SK-N-SH treated with all-trans-retinoic acid at 6 μM for 48 hours (cell line): ENCODE data around the gene PNPLA4.

Experiments used
- ARNTL ChIP-seq: fragments of 450-650 bp; formaldehyde crosslinking; IDR thresholded peaks from 2 replicates; pipeline ENCODE4 v1.5.0; 2020; ENCODE audit warnings: low read depth, mild to moderate bottlenecking, moderate library complexity, borderline replicate concordance
- PPARA ChIP-seq: fragments of 250-450 bp; sonication (Bioruptor Pico); IDR thresholded peaks from 2 replicates; pipeline ENCODE4 v1.5.0; 2020; ENCODE audit warnings: mild to moderate bottlenecking, borderline replicate concordance
- RARB ChIP-seq: fragments of 250-450 bp; sonication (Bioruptor Pico); IDR thresholded peaks from 2 replicates; pipeline ENCODE4 v1.8.0; 2021; ENCODE audit warnings: mild to moderate bottlenecking, moderate library complexity
- SNAI2 ChIP-seq: fragments of 250-450 bp; sonication (Bioruptor Pico); IDR thresholded peaks from 2 replicates; pipeline ENCODE4 v1.5.0; 2020; ENCODE audit warnings: mild to moderate bottlenecking, moderate library complexity
- TOX ChIP-seq: fragments of 250-450 bp; sonication (Bioruptor Pico); IDR thresholded peaks from 2 replicates; pipeline ENCODE4 v1.8.0; 2021; ENCODE audit warnings: mild to moderate bottlenecking, moderate library complexity, borderline replicate concordance
- ZC3H10 ChIP-seq: fragments of 250-450 bp; sonication (Bioruptor Pico); IDR thresholded peaks from 2 replicates; pipeline ENCODE4 v1.5.1; 2021; ENCODE audit warnings: mild to moderate bottlenecking, moderate library complexity
- ZFP30 ChIP-seq: fragments of 450-650 bp; formaldehyde crosslinking; IDR thresholded peaks from 2 replicates; pipeline ENCODE4 v1.5.0; 2022; ENCODE audit warnings: mild to moderate bottlenecking, moderate library complexity
- ZNF8 ChIP-seq: fragments of 450-650 bp; formaldehyde crosslinking; IDR thresholded peaks from 2 replicates; pipeline ENCODE4 v1.5.0; 2020; ENCODE audit warnings: mild to moderate bottlenecking, moderate library complexity
- TF ChIP-seq, protein P1 (sequence below): fragments of 250-450 bp; sonication (Bioruptor Pico); IDR thresholded peaks from 2 replicates; pipeline ENCODE4 v1.8.0; 2020; ENCODE audit warnings: mild to moderate bottlenecking, moderate library complexity, borderline replicate concordance
- TF ChIP-seq, protein P2 (sequence below): fragments of 250-450 bp; sonication (Bioruptor Pico); IDR thresholded peaks from 2 replicates; pipeline ENCODE4 v1.5.1; 2021; ENCODE audit warnings: mild to moderate bottlenecking, moderate library complexity
- TF ChIP-seq, protein P3 (sequence below): fragments of 250-450 bp; sonication (Bioruptor Pico); IDR thresholded peaks from 2 replicates; pipeline ENCODE4 v1.5.1; 2020; ENCODE audit warnings: low read depth, mild to moderate bottlenecking, moderate library complexity

DNA sequence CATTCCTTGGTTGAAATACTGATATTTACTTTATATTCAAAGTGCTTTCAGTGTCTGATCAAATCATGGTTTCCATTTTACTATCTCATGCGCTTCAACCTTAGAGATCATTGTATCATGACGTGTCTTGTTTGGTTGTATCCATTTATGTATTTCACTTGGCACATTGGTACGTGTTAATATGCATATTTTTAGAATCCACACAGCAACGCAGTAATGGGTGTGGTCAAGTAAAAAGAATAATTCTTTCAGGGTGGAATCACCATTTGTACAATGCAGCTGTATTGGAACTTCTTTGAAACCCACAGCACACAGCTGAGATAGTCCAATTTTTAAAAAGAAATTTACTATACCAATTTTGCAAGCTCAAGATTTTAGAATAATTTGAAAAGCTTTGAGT, 55.2 kb downstream of the PNPLA4 start:
- TF ChIP-seq, protein P1, sequence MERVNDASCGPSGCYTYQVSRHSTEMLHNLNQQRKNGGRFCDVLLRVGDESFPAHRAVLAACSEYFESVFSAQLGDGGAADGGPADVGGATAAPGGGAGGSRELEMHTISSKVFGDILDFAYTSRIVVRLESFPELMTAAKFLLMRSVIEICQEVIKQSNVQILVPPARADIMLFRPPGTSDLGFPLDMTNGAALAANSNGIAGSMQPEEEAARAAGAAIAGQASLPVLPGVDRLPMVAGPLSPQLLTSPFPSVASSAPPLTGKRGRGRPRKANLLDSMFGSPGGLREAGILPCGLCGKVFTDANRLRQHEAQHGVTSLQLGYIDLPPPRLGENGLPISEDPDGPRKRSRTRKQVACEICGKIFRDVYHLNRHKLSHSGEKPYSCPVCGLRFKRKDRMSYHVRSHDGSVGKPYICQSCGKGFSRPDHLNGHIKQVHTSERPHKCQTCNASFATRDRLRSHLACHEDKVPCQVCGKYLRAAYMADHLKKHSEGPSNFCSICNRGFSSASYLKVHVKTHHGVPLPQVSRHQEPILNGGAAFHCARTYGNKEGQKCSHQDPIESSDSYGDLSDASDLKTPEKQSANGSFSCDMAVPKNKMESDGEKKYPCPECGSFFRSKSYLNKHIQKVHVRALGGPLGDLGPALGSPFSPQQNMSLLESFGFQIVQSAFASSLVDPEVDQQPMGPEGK (CRISPR knock-in tag), result no peak
- TF ChIP-seq ZNF8 (CRISPR knock-in tag) (no peak), TOX (CRISPR knock-in tag) (no peak), ZFP30 (CRISPR knock-in tag) (no peak), PPARA (CRISPR knock-in tag) (no peak), SNAI2 (CRISPR knock-in tag) (no peak), ARNTL (CRISPR knock-in tag) (no peak), RARB (CRISPR knock-in tag) (no peak), ZC3H10 (CRISPR knock-in tag) (no peak)
- TF ChIP-seq, protein P2, sequence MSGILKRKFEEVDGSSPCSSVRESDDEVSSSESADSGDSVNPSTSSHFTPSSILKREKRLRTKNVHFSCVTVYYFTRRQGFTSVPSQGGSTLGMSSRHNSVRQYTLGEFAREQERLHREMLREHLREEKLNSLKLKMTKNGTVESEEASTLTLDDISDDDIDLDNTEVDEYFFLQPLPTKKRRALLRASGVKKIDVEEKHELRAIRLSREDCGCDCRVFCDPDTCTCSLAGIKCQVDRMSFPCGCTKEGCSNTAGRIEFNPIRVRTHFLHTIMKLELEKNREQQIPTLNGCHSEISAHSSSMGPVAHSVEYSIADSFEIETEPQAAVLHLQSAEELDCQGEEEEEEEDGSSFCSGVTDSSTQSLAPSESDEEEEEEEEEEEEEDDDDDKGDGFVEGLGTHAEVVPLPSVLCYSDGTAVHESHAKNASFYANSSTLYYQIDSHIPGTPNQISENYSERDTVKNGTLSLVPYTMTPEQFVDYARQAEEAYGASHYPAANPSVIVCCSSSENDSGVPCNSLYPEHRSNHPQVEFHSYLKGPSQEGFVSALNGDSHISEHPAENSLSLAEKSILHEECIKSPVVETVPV (CRISPR knock-in tag), result no peak
- TF ChIP-seq, protein P3, sequence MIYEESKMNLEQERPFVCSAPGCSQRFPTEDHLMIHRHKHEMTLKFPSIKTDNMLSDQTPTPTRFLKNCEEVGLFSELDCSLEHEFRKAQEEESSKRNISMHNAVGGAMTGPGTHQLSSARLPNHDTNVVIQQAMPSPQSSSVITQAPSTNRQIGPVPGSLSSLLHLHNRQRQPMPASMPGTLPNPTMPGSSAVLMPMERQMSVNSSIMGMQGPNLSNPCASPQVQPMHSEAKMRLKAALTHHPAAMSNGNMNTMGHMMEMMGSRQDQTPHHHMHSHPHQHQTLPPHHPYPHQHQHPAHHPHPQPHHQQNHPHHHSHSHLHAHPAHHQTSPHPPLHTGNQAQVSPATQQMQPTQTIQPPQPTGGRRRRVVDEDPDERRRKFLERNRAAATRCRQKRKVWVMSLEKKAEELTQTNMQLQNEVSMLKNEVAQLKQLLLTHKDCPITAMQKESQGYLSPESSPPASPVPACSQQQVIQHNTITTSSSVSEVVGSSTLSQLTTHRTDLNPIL (CRISPR knock-in tag), result no peak
